HG02610 (cell line): Measurements from ENCODE around the gene GPR68.
"Not testable (repeated sequence)": the region's sequence is repeated elsewhere in the genome, so short reads cannot be mapped to it uniquely, and the experiment has no call there.

Experiments used
- ATAC-seq: cut with Tn5 transposase; IDR thresholded peaks from one replicate; pipeline ENCODE4 v1.9.1; 2021; ENCODE audit warnings: mild to moderate bottlenecking, moderate library complexity; ENCODE audit not compliant: unreplicated experiment

The GPR68 gene

DNA sequence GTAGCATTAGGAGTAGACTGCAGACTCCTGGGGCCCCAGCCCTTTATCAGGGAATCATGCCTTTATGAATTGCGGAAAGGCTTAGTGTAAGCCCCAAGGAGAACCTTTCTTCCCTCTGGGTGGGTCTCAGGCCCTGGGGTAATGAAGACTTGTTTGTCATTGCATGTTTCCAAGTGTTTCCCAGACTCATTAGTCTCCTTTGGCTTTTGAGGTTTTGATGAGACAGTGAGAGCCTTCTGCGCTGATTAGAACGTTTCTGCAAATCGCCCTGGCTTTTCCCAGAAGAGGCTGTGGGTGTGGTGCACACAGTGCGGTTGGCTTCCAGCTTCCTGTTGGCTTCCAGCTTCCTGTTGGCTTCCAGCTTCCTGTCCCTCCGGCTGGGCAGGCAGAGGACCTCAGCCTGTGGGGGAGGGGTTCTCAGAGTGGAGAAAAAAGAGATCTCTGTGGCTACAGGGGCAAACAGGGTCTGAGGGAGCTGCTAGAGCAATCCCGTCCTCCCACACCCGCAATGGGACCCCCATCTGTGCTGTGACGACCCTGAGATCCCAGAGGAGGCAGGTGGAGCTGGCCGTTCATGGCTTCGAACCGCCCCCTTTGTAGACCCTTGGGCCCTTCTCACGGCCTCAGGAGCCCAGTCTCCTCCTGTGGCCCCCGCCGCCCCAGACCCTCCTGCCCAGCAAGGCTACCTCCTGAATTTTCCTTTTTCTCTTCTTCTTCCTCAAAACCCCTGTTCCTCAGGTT, 42.1 kb downstream of the GPR68 start:
- no peak for ATAC-seq

DNA sequence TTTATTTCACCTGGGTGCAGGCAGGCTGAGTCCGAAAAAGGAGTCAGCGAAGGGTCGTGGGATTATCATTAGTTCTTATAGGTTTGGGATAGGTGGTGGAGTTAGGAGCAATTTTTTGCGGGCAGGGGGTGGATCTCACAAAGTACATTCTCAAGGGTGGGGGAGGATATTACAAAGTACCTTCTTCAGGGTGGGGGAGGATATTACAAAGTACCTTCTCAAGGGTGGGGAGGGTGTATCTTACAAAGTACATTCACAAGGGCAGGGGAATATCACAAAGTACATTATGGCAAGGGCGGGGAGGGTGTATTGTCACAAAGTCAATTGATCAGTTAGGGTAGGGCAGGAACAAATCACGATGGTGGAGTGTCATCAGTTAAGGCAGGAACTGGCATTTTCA, 43.7 kb downstream of the GPR68 start:
- ATAC-seq = not testable (repeated sequence)

DNA sequence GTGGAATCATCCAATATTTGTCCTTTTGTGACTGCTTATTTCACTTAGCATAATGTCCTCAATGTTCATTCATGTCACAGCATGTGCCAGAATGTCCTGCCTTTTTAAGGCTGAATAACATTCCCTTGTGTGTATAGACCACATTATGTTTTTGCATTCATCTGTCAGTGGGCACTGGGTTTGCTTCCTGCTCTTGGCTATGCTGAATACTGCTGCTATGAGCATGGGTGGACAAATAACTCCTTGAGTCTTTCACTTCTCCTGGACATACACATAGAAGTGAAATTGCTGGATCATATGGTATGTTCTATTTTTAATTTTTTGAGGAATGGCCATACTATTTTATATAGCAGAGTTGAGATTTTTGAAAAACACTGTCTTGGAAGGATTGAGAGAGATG, 46.9 kb downstream of the GPR68 start:
- no peak for ATAC-seq

DNA sequence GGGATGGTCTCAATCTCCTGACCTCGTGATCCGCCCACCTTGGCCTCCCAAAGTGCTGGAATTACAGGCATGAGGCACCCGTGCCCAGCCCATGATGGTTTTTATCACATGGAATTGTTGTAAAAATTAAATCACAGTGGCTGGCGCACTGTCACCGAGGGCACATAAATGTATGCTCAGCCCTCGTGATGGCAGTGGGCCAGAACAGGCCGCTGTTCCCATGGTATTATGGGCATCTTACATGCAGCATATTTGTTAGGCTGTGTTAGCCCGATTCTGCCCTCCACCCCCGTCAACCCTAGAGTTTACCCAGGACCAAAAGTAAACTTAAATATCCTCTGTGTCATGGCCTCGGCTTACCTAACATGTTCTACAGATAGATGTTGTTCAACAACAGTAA, 48.6 kb downstream of the GPR68 start:
- no peak for ATAC-seq

DNA sequence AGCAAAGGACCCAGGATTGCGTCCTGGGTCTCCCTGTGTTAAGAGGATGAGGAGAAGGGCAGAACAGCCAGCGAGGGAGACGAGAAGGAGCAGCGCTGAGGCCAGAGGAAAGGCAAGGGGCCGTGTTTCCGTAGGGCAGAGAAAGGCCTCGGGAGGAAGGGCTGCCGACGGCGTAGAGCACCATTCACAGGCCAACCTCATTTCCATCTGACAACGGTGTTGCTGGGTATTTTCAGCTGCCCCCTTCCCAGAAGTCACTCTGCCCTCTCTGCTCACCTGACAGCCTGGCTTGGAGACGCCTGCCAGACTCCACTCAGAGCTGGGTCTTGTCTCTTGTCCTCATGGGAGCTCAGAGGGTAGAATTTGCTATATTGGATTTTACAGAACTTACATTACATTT, 51.4 kb downstream of the GPR68 start:
- ATAC-seq = no peak

DNA sequence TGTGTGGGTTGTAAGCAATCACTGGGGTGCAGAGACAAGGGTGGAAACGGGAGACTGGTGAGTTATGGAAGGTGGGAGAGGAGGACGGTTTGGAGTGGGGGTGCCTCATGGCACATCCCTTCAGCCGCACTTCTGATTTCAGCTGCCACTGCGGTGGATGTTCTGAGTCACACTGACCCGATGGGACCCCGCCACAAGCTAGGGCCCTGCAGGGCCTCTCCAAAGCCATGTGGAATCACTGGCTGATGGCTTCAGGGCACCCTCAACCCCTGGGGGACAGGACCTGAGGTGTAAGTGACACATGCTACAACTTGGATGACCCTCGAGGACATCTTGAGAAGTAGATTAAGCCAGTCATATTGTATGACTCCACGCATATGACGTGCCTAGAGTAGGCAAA, 53.7 kb downstream of the GPR68 start:
- ATAC-seq = no peak

DNA sequence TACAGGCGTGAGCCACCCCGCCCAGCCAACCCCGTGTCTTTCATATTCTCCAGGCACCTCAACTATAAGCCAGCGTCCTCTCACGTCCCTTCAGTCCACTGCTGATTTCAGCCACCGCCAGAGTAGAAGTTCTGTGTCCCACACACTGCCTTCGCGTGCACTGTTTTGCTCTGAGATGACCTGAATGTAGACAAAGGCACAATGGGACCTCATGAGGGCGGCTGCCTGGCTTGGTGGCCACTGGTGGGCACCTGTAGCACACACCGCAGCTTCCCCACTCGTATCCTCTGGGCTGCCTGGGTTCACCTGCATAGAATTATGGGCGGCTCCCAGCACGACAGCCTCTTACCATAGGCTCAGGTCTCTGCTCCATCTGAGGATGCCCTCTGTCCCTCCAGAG, 57.2 kb downstream of the GPR68 start:
- no peak for ATAC-seq

DNA sequence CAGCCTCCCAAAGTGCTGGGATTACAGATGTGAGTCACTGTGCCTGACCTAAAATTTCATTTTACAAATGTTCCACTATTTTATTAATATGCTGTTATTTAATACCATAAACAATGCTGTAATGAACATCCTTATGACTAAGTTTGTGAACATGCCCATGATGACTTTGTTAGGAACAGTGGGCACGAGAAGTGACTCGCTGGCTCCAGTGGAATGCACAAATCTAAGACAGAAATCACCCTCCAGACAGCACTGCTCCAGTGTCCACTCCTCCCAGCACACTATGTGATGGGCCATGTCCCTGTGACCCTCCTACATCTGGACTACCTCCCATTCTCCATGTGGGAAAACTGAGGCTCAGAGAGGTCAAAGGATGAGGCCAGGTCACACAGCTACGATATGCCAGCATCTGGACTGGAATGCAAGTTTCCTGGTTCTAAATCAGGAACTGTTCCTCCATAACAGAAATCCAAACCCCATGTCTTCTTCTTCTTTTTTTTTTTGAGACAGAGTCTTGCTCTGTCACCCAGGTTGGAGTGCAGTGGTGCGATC, 57.9 kb downstream of the GPR68 start:
- no peak for ATAC-seq

DNA sequence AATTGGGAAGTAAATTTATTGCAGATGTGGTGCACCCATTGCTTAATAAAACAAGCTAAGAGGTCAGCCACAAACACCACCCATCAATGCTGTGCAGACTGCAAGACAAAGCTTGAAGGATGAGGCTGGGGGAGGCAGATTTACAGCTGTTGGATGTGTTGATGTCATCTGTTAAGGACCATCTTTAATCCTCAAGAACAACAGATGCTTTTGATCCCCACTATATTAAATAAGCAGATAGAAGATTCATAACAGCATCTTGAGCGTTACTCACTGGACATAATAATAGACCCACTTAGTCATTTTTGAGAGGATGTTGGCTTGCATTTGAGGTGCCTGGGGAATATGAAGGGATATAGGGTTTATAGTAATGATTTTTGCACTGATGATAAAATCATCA, 58.8 kb downstream of the GPR68 start:
- ATAC-seq = no peak

DNA sequence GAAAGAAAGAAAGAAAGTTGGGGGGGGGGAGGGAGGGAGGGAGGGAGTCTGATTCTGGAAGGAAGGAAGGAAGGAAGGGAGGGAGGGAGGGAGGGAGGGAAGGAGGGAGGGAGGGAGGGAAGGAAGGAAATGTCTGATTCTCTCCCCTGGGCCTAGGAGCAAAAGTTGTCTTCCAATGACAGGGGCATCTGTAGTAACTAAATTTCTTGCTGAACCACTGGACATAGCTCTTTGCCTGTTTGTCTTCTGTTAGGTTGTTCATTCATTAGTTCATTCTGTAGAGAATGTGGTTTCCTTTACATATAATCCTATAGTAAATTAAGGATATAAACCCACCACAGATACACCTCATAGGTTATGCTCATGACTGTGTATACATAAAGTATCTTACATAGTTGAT, 59.9 kb downstream of the GPR68 start:
- no peak for ATAC-seq

DNA sequence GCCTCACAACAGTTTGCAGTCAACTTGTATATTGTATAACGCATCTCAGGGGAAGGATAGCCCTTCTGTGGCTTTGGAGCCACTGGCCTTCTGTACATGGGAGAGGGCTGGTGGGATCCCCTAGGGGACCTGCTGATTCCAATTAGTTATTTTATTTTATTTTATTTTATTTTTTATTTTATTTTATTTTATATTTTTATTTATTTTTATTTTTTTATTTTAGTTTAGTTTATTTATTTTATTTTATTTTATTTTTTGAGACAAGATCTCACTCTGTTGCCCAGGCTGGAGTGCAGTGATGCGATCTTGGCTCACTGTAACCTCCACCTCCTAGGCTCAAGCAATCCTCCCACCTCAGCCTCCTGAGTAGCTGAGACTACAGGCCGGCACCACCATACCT, 61.8 kb downstream of the GPR68 start:
- not testable (repeated sequence) for ATAC-seq
